NCI-H187 treated with DMSO at 0.1 percent for 48 hours (cell line): ENCODE measurements around the gene ZNF805.
A peak's percentile ranks its signal among the peaks of the same experiment; 100 is the strongest.
"Not testable (repeated sequence)": the region's sequence is repeated elsewhere in the genome, so short reads cannot be mapped to it uniquely, and the experiment has no call there.

Experiments
- DNase-seq: peaks from one replicate; lab custom pipeline; 2025; lab: John Stamatoyannopoulos, UW

Gene ZNF805

DNA sequence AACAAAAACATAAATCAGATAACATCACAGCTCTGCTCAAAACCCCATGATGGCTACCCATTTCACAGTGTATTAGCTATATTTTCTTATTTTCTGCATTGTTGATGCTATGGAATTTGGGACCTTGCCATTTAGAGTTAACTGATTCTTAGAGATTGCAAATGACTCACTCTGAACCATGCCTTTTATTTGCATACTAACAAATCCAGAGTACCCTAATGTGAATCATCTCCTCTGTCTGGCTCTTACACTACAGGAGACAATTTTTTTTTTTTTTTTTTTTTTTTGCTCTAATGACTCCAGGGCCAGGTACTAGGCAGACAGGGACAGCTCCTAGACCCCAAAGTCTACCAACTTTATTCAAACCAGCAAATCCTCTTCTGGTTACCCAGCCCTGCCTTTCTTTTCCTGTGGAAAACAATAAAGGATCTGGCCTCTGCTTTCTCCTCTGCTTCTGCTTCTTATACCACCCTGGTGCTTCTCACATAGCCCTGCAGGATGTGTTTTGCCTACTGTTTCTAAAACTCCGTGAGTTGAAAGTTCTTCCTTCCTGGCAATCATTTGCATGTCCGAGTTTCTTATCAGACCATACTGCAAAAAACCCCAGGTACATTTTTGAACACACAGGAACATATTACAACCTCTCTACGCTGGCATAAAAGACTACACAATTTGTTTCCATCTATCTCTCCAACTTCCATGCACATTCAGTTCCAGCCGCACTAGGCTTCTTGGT is 29.3 kb downstream of the ZNF805 start:
- no peak for DNase-seq

DNA sequence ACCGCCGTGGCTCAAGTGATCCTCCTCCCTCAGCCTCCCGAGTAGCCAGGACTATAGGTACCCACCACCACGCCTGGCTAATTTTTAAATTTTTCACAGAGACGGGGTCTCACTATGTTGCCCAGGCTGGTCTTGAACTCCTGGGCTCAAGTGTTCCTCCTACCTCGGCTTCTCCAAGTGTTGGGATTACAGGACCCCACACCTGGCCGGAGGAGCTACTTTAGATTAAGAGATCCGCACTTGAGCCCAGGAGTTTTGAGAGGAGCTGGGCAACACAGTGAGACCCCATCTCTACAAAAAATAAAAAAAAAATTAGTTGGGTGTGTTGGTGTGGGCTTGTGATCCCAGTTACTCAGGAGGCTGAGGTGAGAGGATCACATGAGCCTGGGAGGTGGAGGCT is 30.8 kb downstream of the ZNF805 start:
- no peak for DNase-seq

- DNase-seq = no peak
These were observed 32.6 kb downstream of the ZNF805 start for GRCh38 chr19:57273014-57273413.

- DNase-seq = no peak
These were observed 36.0 kb downstream of the ZNF805 start for GRCh38 chr19:57276430-57276829.

DNA sequence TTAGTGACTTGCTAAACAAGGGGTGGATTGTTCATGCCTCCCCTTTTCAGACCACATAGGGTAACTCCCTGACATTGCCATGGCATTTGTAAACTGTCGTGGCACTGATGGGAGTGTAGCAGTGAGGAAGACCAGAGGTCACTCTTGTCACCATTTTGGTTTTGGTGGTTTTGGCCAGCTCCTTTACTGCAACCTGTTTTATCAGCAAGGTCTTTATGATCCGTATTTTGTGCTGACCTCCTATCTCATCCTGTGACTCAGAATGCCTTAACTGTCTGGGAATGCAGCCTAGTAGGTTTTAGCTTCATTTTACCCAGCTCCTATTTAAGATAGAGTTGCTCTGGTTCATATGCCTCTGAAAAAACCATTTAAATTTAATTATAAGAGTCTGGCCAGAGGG is 38.0 kb downstream of the ZNF805 start:
- DNase-seq = not testable (repeated sequence)

- peak; percentile 58 for DNase-seq
These were observed 39.2 kb downstream of the ZNF805 start for GRCh38 chr19:57279418-57280164.

- peak; percentile 85 for DNase-seq
These were observed 39.9 kb downstream of the ZNF805 start, which contains the start of gene ZNF460 for GRCh38 chr19:57280165-57280961. ZNF460 (plus strand) TSS chr19:57280485; CDS start chr19:57280807, 322 bp downstream.

GRCh38 chr19:57280962-57281400 is 40.5 kb downstream of the ZNF805 start:
- DNase-seq = no peak

DNA sequence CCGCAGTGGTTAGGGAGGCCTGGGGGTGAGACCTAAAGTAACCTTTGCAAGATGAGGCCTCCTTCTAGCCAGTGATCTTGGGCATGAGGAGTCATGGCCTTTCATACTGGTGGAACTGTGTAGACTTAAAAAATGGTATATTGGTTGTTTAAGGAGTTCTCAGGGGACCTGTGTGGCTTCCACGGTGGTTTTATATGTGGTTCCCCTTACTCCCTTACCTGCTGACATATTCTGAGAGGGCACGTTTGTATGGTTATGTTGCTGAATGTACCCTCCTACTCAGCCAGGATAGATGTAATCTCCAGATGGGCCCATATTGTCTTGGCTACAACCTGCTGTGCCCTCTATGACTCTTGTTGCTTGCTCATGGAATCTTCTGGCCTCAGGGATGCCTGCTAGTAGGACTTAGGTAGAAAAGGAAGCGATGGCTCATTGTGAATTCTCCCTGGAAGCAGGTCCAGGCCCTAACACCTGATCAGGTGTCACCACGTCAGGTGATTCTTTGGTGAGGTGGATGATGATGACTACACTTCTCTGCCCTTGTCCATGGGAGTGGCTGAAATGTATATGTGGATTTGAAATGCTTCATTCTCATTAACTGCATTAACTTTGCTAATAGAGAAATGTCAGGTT is 41.7 kb downstream of the ZNF805 start:
- no peak for DNase-seq

DNA sequence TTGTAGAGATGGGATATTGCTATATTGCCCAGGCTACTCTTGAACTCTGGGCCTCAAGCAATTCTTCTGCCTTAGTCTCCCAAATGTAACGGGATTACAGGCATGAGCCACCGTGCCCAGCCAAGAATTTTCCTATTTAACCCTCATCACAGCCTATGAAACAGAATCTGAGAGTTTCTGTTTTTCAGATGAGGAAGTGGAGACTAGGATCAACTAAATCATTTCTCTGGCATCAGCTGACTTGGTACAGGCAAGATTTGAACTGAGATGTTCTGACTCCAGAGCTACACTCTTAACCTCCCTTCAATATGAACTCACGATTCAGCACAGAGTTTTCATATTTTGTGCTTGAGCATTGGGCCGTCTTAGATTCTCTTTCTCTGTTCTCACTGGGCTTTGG is 47.9 kb downstream of the ZNF805 start:
- DNase-seq = no peak

DNA sequence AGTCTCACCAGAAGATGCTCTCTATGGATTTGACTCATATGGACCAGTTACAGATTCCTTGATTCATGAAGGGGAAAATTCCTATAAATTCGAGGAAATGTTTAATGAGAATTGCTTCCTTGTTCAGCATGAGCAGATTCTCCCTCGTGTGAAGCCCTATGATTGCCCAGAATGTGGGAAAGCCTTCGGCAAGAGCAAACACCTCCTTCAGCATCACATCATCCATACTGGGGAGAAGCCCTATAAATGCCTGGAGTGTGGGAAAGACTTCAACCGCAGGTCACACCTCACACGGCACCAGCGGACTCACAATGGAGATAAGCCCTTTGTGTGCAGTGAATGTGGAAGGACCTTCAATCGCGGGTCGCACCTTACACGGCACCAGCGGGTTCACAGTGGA is 50.5 kb downstream of the ZNF805 start:
- DNase-seq = no peak

DNA sequence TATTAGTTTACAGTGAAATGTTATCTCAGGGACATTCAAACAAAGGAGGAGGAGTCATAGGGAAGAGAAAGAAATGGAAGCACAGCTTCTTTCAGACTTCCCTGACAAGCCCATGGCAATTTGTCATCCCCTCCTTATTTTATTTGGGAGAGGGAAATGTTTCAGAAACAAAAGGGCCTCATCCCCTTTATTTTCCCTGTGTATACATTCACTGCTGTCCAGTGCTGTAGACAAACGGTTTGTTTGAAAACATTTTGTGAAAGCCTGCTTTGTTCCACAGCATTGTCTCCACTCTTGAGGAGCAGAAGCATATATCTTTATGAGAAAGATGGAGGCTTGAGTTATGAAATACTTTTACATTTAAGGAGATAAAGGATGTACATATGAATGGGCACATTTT is 52.1 kb downstream of the ZNF805 start:
- no peak for DNase-seq

- no peak for DNase-seq
These were observed 53.3 kb downstream of the ZNF805 start for GRCh38 chr19:57293719-57294118.

GRCh38 chr19:57302020-57302465 is 61.6 kb downstream of the ZNF805 start:
- no peak for DNase-seq

- DNase-seq = no peak
These were observed 62.4 kb downstream of the ZNF805 start for GRCh38 chr19:57302727-57303401.
